Activated CD4-positive, alpha-beta T cell treated with anti-CD3 and anti-CD28 coated beads for 36 hours (primary cell): ENCODE data around the gene PXT1. TPM values are rescaled to one million over a fixed set of nuclear protein-coding genes. Genes with fewer than 3 reads are reported as not detected.
A peak's percentile ranks its signal among the peaks of the same experiment; 100 is the strongest.

Experiments
- ATAC-seq: fragments of 200-7000 bp; cut with Tn5 transposase; one replicate; pipeline ENCODE4 v1.10.0; 2021; ENCODE audit warnings: mild to moderate bottlenecking, moderate library complexity
- CTCF ChIA-PET: fragments of 350-600 bp; sonication (Branson Sonifier 250); formaldehyde crosslinking; loops from one replicate; lab custom pipeline; 2021; ENCODE audit warnings: antibody characterized with exemption; lab: Charles Lee
- POLR2A ChIA-PET: fragments of 350-600 bp; sonication (Branson Sonifier 250); formaldehyde crosslinking; loops from one replicate; lab custom pipeline; 2021; ENCODE audit warnings: antibody characterized with exemption, inconsistent platforms; lab: Charles Lee
- DNase-seq: peaks from one replicate; pipeline ENCODE4 v3.0.0-alpha.2; 2020
- H3K27ac Mint-ChIP-seq: one replicate; pipeline ENCODE4 v1.8.0; 2021; ENCODE audit warnings: mixed read lengths
- H3K27me3 Mint-ChIP-seq: one replicate; pipeline ENCODE4 v1.8.0; 2021; ENCODE audit warnings: mixed read lengths
- H3K36me3 Mint-ChIP-seq: one replicate; pipeline ENCODE4 v1.8.0; 2021; ENCODE audit warnings: low read depth, mixed read lengths
- H3K4me1 Mint-ChIP-seq: one replicate; pipeline ENCODE4 v1.8.0; 2021; ENCODE audit warnings: mixed read lengths
- H3K4me3 Mint-ChIP-seq: one replicate; pipeline ENCODE4 v1.8.0; 2021; ENCODE audit warnings: mild to moderate bottlenecking, moderate library complexity, mixed read lengths
- H3K9me3 Mint-ChIP-seq: one replicate; pipeline ENCODE4 v1.8.0; 2021; ENCODE audit warnings: low read depth, mixed read lengths
- intact Hi-C, 2 experiments: fragments of 100-400 bp; cut with DNase I in 1 of 2; cut with micrococcal nuclease in 1 of 2; formaldehyde crosslinking; loops; one replicate each; pipeline versions ENCODE4 v1.14.2 to v1.15.1; 2022 to 2024; cut with DNase I, micrococcal nuclease
- total RNA-seq, 2 experiments: library from RNA; stranded (reverse); gene quantifications; one replicate each; pipeline ENCODE4 v1.2.3, GENCODE V29; 2021

The PXT1 gene
- total RNA-seq, 2 experiments from 2014 or later, result 0.11 to 0.14 TPM

DNA sequence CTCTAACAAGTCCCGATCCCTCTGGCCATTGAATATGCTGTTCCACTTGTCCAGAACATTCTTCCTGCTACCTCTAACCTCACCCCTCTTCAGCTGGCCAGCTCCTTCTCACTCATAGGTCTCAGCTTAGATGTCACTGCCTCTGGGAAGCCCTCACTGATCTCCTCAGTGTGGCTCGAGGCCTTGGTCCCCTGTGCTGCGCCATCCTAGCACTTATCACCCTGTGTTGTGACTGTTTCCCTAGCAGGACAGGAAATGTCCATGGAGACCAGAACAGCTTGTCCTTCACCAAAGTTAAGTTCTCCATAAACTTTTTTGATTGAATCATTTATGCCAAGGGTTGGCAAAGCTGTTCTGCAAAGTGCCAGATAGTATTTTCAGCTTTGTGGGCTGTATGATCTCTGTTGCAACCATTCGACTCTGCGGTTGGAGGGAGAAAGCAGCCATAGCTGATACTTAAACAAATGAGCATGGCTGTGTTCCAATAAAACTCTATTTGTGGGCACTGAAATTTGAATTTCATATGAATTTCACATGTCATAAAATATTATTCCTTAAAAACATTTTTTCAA is 99.5 kb downstream of the PXT1 start:
- Mint-ChIP-seq H3K9me3 (no peaks in the 10 kb centered on the region), H3K27me3 (peaks cover 14% of the 10 kb centered on the region), H3K27ac (no peak overlapping the region), H3K36me3 (no peaks in the 10 kb centered on the region), H3K4me1 (peaks cover 7% of the 10 kb centered on the region), H3K4me3 (no peak overlapping the region)
- intact Hi-C loops, result loop anchor here in 1 of 2 experiments (5.0 kb wide), 1 partner anchor 211 kb away; the partner anchor contains the start of gene MAPK13
- ATAC-seq, result no peak
- ChIA-PET CTCF (interaction anchor here (1.4 to 2.5 kb wide), 4 partner anchors 11 to 41 kb away, joined by 3 to 16 read pairs (median 8); no protein-coding TSS in a partner anchor), POLR2A (no interaction called here)
- no peak for DNase-seq

DNA sequence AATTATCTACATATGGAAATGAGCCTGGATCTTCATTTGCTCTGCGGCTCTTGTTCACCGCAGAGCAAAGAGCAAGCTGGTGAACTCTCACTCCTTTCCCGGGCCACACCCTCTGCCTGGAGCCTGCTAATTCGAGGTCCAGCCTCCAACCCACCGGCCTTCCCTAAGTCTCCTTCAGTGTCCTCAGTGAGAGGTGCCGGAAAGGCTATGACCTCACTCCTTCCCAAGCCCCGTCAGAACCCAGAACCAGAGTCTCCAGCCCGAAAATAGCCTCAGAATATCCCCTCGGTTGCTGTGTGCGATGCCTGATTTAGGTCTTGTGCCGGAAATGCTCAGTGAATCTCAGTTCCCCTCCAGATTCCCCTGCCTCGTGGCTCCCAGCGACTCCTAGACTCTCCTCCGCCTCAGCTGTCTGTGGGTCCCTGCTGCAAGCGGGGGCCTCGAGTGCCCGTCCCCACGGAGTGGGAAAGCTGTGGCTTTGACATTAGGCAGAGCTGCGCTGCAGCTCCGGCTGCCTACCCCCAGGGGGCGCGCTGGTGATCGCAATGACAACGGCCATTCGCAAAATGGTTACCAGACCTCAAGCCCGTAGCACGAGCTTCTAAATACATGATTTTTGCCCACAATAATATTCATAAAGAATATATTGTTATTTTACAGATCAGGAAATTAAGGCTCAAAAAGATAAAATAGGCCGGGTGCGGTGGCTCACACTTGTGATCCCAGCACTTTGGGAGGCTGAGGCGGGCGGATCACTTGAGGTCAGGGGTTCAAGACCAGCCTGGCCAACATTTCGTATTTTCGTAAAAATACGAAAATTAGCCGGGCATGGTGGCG is 101.8 kb downstream of the PXT1 start:
- Mint-ChIP-seq H3K4me3 (no peak overlapping the region), H3K27ac (no peak overlapping the region), H3K27me3 (peaks cover 15% of the 10 kb centered on the region), H3K36me3 (no peaks in the 10 kb centered on the region), H3K4me1 (peaks cover 14% of the 10 kb centered on the region), H3K9me3 (no peaks in the 10 kb centered on the region)
- intact Hi-C loops, result loop anchor here (1.0 to 5.0 kb wide), 2 partner anchors 19 to 209 kb away; partner anchors contain the start of gene MAPK13 (in 1 of the 2)
- POLR2A ChIA-PET, result interaction anchor here (0.6 to 1.1 kb wide), 2 partner anchors 14 to 17 kb away, joined by 3 read pairs; no protein-coding TSS in a partner anchor
- ATAC-seq (peak; percentile 83), DNase-seq (peak; percentile 84)
- CTCF ChIA-PET, result interaction anchor here (0.6 to 2.3 kb wide), 35 partner anchors 9 to 441 kb away, joined by 3 to 22 read pairs (median 4); no protein-coding TSS in a partner anchor

Other genes starting within 250 kb of the PXT1 start
- gene BRPF3, start 246.1 kb downstream of the PXT1 start, total RNA-seq, result 10 to 100 TPM; 18.0 to 26.0 TPM
- not detected for gene PNPLA1, start 172.8 kb downstream of the PXT1 start, total RNA-seq
- not detected for gene BNIP5, start 106.0 kb downstream of the PXT1 start, total RNA-seq
- gene ETV7, start 55.2 kb downstream of the PXT1 start, total RNA-seq, result 1 to 10 TPM; 2.4 to 2.5 TPM
- gene KCTD20, start 146 bp upstream of the PXT1 start, total RNA-seq, result 10 to 100 TPM; 46.5 to 50.6 TPM
- 10 to 100 TPM; 24.0 to 27.0 TPM for gene STK38, start 104.6 kb upstream of the PXT1 start, total RNA-seq
- 100 to 1,000 TPM; 298 to 464 TPM for gene SRSF3, start 151.5 kb upstream of the PXT1 start, total RNA-seq
- gene CDKN1A, start 235.9 kb upstream of the PXT1 start, total RNA-seq, result 10 to 100 TPM; 31.3 to 35.9 TPM